Measurements from ENCODE around the gene COPS8.

DNA sequence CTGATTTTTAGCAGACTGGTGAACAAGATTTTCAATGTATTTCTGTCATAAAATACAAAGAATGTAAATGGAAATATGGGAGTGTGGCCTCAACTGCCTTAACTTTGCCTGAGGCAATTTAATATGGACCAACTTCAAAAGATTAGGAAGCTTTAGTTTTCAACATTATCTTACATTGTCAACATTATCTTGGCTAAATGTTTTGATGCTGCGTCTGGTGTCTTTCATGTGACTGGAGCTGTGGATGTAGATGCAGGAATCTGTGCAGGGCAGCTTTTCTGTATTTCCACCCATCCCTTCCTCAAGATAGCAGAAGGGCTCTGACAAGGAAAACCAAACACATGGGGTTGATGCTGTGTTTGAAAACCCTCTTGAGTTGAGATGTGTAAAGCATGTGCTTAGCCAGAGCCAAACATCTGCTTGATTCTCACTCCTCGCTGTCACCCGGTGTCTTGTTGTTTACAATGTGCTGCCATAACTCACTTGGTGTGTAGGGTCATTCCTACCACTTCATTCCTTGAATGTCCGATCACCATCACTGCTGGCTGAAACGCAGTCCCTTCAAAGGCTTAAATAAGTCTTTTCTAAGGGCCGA, 33.0 kb downstream of the COPS8 start:
- TF ChIP-seq, protein P1, sequence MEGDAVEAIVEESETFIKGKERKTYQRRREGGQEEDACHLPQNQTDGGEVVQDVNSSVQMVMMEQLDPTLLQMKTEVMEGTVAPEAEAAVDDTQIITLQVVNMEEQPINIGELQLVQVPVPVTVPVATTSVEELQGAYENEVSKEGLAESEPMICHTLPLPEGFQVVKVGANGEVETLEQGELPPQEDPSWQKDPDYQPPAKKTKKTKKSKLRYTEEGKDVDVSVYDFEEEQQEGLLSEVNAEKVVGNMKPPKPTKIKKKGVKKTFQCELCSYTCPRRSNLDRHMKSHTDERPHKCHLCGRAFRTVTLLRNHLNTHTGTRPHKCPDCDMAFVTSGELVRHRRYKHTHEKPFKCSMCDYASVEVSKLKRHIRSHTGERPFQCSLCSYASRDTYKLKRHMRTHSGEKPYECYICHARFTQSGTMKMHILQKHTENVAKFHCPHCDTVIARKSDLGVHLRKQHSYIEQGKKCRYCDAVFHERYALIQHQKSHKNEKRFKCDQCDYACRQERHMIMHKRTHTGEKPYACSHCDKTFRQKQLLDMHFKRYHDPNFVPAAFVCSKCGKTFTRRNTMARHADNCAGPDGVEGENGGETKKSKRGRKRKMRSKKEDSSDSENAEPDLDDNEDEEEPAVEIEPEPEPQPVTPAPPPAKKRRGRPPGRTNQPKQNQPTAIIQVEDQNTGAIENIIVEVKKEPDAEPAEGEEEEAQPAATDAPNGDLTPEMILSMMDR (IDR thresholded peaks at IDR 0.05; ENCODE audit: poor library complexity) = no peak
- no peak for TF ChIP-seq EZH2phosphoT487 (IDR thresholded peaks at IDR 0.05; ENCODE audit: low read depth, severe bottlenecking, unreplicated experiment)

All from hepatocyte (in vitro differentiated cells).